Epithelial cell of esophagus (primary cell): Measurements from ENCODE around the gene BCL6B.
"Not testable (repeated sequence)": the region's sequence is repeated elsewhere in the genome, so short reads cannot be mapped to it uniquely, and the experiment has no call there.

Source experiments
- DNase-seq: peaks from one replicate; pipeline ENCODE4 v3.0.0; 2010; ENCODE audit warnings: low read depth
- H3K4me3 ChIP-seq: 2 replicates; pipeline ENCODE4 v1.5.1; 2011; ENCODE audit warnings: mild to moderate bottlenecking, low read length, control low read depth
- TF ChIP-seq, protein P1 (sequence below): IDR thresholded peaks from 2 replicates; pipeline ENCODE4 v1.5.1; 2011; ENCODE audit warnings: low read depth, mild to moderate bottlenecking, low read length, control low read depth, inconsistent platforms; ENCODE audit not compliant: insufficient read depth; ENCODE audit errors: missing control alignments

The BCL6B gene

GRCh38 chr17:7047566-7047965, 24.7 kb downstream of the BCL6B start:
- no peak overlapping the region for H3K4me3 ChIP-seq
- no peak for DNase-seq
- TF ChIP-seq, protein P1, sequence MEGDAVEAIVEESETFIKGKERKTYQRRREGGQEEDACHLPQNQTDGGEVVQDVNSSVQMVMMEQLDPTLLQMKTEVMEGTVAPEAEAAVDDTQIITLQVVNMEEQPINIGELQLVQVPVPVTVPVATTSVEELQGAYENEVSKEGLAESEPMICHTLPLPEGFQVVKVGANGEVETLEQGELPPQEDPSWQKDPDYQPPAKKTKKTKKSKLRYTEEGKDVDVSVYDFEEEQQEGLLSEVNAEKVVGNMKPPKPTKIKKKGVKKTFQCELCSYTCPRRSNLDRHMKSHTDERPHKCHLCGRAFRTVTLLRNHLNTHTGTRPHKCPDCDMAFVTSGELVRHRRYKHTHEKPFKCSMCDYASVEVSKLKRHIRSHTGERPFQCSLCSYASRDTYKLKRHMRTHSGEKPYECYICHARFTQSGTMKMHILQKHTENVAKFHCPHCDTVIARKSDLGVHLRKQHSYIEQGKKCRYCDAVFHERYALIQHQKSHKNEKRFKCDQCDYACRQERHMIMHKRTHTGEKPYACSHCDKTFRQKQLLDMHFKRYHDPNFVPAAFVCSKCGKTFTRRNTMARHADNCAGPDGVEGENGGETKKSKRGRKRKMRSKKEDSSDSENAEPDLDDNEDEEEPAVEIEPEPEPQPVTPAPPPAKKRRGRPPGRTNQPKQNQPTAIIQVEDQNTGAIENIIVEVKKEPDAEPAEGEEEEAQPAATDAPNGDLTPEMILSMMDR, result no peak

DNA sequence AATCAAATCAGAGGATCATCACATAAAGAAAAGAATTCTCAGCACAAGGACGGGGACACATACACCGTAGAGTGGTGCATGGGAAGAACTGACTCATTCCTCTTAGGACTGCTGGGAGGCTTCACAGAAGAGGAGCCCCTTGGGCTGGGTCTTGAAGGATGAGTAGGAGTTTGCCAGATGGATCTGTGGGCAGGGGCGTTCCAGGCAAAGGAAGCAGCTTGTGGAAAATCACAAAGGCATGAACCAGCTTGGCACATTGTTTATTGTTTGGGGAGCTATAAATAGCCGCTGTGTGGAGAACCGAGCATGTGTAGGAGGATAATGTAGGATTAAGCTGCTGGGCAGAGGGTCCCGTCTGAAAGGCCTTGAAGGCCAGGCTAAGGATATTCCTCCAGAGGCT, 26.1 kb downstream of the BCL6B start:
- no peak for DNase-seq
- TF ChIP-seq, protein P1, result no peak
- no peak overlapping the region for H3K4me3 ChIP-seq

DNA sequence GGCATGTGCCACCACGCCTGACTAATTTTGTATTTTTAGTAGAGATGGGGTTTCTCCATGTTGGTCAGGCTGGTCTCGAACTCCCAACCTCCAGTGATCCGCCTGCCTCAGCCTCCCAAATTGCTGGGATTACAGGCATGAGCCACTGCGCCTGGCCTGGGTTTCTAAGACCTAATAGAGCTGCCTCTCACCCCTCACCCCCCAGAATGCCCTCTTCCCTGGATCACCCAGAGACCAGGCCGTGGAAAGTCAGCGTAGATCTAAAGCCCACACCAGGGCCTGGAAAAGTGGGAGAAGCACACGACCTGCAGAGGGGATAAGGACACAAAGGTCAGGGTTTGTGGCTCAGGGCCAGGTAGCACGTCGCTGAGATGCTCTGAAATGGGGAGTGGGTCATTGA, 27.7 kb downstream of the BCL6B start:
- DNase-seq, H3K4me3 ChIP-seq: not testable (repeated sequence)

- TF ChIP-seq, protein P1, result no peak
- no peak overlapping the region for H3K4me3 ChIP-seq
- DNase-seq, result peak; percentile 62
Measured at GRCh38 chr17:7056386-7056785, 33.5 kb downstream of the BCL6B start.

DNA sequence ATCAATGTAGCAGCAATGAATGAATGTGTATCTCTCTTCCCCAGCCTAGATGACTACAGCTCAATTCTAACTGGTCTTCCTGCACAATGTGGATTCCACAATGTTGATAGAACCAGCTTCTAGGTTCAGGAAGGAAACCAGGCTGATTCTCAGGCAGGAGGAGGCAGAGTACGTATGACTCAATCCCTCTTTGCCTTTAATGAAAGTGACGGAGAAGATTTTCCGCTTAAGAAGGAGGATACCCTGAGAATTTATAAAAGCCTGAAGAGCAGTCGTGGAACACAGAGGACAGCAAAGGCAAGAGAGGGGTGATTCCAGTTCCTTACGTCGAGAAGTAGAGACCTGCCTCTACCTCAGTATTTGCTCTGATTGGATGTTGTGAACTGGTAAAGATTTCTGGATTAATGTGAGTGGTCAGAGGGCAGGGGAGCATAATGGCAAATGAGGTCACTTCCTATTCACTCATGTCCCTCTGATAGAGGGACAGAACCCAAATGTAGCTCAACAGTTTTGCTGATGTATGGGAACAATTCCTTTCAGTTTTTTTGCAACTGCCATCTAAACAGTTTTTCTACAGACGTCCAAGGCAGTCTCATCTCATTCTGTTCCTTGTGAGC, 36.1 kb downstream of the BCL6B start:
- TF ChIP-seq, protein P1, result no peak
- peak; percentile 83 for DNase-seq
- no peak overlapping the region for H3K4me3 ChIP-seq

DNA sequence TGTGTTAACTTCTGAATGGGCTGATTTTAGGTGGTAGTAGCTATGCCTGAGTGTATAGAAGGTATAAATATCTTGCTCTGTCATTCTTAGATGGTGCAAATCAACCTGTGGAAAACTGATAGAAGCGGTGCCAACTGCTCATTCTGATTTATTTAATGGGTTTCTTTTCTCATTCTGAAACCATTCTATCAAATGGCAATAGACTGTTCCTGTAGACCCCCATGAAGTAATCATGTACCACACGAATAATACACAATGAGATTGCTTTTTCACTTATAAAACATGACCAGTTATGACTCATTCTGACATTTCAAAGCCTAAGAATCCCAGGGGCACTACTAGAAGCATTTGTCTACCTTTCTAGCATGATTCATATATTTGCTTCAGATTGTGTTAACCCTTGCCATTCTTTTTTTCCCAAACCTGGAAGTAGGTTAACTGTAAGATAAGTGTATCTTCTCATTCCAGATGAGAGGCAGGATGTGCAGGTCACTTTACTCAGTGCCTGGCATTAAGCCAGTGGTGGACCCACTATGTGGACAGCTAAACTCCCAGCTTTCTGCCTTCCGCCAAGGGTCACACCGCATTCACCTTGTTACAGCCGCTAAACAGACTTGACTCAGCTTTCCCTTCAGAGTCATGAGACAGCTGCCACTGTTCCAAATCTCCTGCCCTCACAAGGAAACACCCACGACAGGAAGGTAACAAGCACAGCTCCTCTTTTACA, 37.5 kb downstream of the BCL6B start:
- peak overlapping the region; percentile 13 for H3K4me3 ChIP-seq

DNA sequence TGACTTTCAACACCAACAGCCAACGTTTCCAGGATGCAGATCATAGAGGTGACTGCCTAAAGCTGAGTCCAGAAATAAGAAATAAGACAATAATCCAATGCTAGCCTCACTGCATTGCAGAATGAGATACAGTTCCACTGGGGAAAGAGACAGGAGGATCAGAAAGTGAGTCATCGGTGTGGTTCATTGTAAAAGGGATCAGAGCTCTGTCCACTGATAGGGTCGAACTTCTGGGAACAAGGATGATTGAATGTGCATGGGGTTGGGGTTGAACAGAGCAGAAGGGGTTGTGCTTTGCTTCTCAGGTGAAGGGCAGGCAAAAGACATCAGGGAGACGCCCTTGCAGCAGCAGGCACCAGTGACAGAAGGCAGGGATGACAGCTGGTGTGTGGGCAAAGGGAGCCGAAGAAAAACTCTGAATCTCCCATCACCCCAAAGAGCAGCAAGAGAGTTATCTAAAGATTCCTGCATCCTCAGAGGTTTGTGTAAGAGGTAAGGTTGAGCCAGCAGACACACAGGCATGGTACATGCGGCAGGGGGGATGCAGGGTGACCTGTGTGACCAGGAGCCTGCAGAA, 40.8 kb downstream of the BCL6B start:
- no peak overlapping the region for H3K4me3 ChIP-seq
- DNase-seq, result peak; percentile 24
- TF ChIP-seq, protein P1, result no peak

More for the DNA sequence above, 37.5 kb downstream of the BCL6B start:
- TF ChIP-seq, protein P1, result no peak
- peak; percentile 92 for DNase-seq
